Activated B cell treated with CpG ODN at 0.5 μM for 24 hours (primary cell): Measurements from ENCODE around the gene BEND3. TPM values are rescaled to one million over a fixed set of nuclear protein-coding genes. Genes with fewer than 3 reads are reported as not detected.
"Not testable (repeated sequence)": the region's sequence is repeated elsewhere in the genome, so short reads cannot be mapped to it uniquely, and the experiment has no call there.

Source experiments
- ATAC-seq: fragments of 200-7000 bp; cut with Tn5 transposase; one replicate; pipeline ENCODE4 v1.10.0; 2021; ENCODE audit warnings: low read depth, mild to moderate bottlenecking, moderate library complexity
- CTCF ChIA-PET: fragments of 350-600 bp; sonication (Branson Sonifier 250); formaldehyde crosslinking; loops from one replicate; lab custom pipeline; 2021; ENCODE audit warnings: antibody characterized with exemption; lab: Charles Lee
- POLR2A ChIA-PET: fragments of 350-600 bp; sonication (Branson Sonifier 250); formaldehyde crosslinking; loops from one replicate; lab custom pipeline; 2021; ENCODE audit warnings: antibody characterized with exemption; lab: Charles Lee
- DNase-seq: peaks from one replicate; pipeline ENCODE4 v3.0.0; 2022
- H3K27ac Mint-ChIP-seq: one replicate; pipeline ENCODE4 v1.8.0; 2020; ENCODE audit warnings: mixed read lengths
- H3K27me3 Mint-ChIP-seq: one replicate; pipeline ENCODE4 v1.8.0; 2021; ENCODE audit warnings: mixed read lengths
- H3K36me3 Mint-ChIP-seq: one replicate; pipeline ENCODE4 v1.8.0; 2021; ENCODE audit warnings: low read depth, mixed read lengths
- H3K4me1 Mint-ChIP-seq: one replicate; pipeline ENCODE4 v1.8.0; 2021; ENCODE audit warnings: mixed read lengths
- H3K4me3 Mint-ChIP-seq: one replicate; pipeline ENCODE4 v1.8.0; 2020; ENCODE audit warnings: mild to moderate bottlenecking, mixed read lengths
- H3K9me3 Mint-ChIP-seq: one replicate; pipeline ENCODE4 v1.8.0; 2020; ENCODE audit warnings: mixed read lengths
- intact Hi-C: fragments of 100-400 bp; cut with micrococcal nuclease; formaldehyde crosslinking; loops from one replicate; pipeline ENCODE4 v1.15.1; 2024
- total RNA-seq: library from RNA; stranded (reverse); gene quantifications from 2 replicates; pipeline ENCODE4 v1.2.3, GENCODE V29; 2022
- TF ChIP-seq, protein P1 (sequence below): fragments of 200-600 bp; IDR thresholded peaks from one replicate; pipeline ENCODE4 v1.8.0; 2022; ENCODE audit warnings: antibody characterized with exemption, mild to moderate bottlenecking

Gene BEND3
- total RNA-seq, 1 donor from 2014 or later: 3.7 TPM

GRCh38 chr6:107154131-107154800 lies 39.0 kb upstream of the BEND3 start:
- intact Hi-C loops: no loop called here
- peaks cover 15% of the 10 kb centered on the region for H3K36me3 Mint-ChIP-seq
- ATAC-seq (no peak), DNase-seq (no peak)
- H3K4me1 Mint-ChIP-seq: peaks cover 1% of the 10 kb centered on the region
- H3K9me3 Mint-ChIP-seq: no peaks in the 10 kb centered on the region
- TF ChIP-seq, protein P1, sequence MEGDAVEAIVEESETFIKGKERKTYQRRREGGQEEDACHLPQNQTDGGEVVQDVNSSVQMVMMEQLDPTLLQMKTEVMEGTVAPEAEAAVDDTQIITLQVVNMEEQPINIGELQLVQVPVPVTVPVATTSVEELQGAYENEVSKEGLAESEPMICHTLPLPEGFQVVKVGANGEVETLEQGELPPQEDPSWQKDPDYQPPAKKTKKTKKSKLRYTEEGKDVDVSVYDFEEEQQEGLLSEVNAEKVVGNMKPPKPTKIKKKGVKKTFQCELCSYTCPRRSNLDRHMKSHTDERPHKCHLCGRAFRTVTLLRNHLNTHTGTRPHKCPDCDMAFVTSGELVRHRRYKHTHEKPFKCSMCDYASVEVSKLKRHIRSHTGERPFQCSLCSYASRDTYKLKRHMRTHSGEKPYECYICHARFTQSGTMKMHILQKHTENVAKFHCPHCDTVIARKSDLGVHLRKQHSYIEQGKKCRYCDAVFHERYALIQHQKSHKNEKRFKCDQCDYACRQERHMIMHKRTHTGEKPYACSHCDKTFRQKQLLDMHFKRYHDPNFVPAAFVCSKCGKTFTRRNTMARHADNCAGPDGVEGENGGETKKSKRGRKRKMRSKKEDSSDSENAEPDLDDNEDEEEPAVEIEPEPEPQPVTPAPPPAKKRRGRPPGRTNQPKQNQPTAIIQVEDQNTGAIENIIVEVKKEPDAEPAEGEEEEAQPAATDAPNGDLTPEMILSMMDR: no peak
- POLR2A ChIA-PET: no interaction called here
- H3K27me3 Mint-ChIP-seq: no peaks in the 10 kb centered on the region
- H3K4me3 Mint-ChIP-seq: no peak overlapping the region
- CTCF ChIA-PET: no interaction called here
- H3K27ac Mint-ChIP-seq: no peak overlapping the region

- CTCF ChIA-PET: no interaction called here
- ATAC-seq: no peak
- Mint-ChIP-seq H3K9me3 (no peaks in the 10 kb centered on the region), H3K27me3 (no peaks in the 10 kb centered on the region), H3K4me1 (peaks cover 1% of the 10 kb centered on the region), H3K36me3 (peaks cover 15% of the 10 kb centered on the region), H3K4me3 (no peak overlapping the region), H3K27ac (no peak overlapping the region)
- intact Hi-C loops: no loop called here
- POLR2A ChIA-PET: interaction anchor here (0.8 kb wide), 1 partner anchor 306 kb away, joined by 3 read pairs; the partner anchor contains the start of gene PDSS2
- TF ChIP-seq, protein P1: no peak
- no peak for DNase-seq
Observed at GRCh38 chr6:107152638-107153430, 37.5 kb upstream of the BEND3 start.

DNA sequence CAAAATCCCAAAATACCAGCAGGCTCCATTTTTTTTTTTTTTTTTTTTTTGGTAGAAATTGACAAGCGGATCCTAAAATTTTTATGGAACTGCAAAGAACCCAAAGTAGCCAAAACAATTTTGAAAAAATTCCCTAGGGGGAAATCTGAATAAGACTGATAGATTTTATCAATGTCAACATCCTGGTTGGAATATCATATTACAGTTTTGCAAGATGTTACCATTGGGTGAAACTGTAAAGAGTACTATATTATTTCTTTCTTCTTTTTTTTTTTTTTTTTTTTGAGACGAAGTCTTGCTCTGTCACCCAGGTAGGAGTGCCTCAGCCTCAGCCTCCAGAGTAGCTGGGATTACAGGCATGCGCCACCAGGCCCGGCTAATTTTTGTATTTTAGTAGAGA lies 29.4 kb upstream of the BEND3 start:
- Mint-ChIP-seq H3K4me3 (no peak overlapping the region), H3K9me3 (no peaks in the 10 kb centered on the region), H3K36me3 (no peaks in the 10 kb centered on the region), H3K27ac (no peak overlapping the region), H3K27me3 (no peaks in the 10 kb centered on the region), H3K4me1 (no peaks in the 10 kb centered on the region)
- intact Hi-C loops: no loop called here
- ATAC-seq: no peak
- ChIA-PET CTCF (no interaction called here), POLR2A (no interaction called here)
- DNase-seq: no peak
- TF ChIP-seq, protein P1: no peak

DNA sequence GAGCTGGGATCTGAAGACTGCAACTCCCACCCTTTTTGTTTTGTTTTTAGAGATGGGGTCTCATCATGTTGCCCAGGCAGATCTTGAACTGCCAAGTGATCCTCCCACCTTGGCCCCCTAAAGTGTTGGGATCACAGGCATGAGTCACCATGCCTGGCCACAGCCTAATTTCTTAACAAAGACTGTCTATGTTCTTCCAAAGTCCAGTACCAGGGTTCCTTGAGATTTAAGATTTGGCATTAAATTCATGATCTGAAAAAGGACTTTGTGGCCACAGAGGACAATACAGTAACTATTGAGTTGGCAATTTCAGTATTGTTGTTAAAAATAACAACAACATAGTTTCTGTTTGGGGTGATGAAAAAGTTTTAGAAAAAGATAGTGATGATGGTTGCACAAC lies 28.7 kb upstream of the BEND3 start:
- POLR2A ChIA-PET: no interaction called here
- Mint-ChIP-seq H3K9me3 (no peaks in the 10 kb centered on the region), H3K36me3 (no peaks in the 10 kb centered on the region), H3K27me3 (no peaks in the 10 kb centered on the region), H3K4me1 (no peaks in the 10 kb centered on the region), H3K4me3 (no peak overlapping the region), H3K27ac (no peak overlapping the region)
- intact Hi-C loops: no loop called here
- TF ChIP-seq, protein P1: no peak
- CTCF ChIA-PET: no interaction called here
- ATAC-seq (no peak), DNase-seq (no peak)

GRCh38 chr6:107140581-107140980 lies 25.3 kb upstream of the BEND3 start:
- intact Hi-C loops: no loop called here

DNA sequence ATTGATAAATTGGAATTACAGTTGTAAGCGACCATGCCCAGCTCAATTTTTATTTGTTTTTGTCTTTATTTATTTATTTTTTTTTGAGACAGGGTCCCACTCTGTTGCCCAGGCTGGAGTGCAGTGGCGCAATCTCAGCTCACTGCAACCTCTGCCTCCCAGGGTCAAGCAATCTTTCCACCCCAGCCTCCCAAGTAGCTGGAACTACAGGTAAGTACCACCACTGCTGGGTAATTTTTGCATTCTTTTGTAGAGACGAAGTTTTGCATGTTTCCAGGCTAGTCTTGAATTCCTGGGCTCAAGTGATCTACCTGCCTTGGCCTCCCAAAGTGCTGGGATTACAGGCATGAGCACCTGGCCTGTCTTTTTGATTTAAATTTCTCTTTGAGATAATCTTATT lies 21.0 kb upstream of the BEND3 start:
- ATAC-seq, intact Hi-C loops, H3K9me3 Mint-ChIP-seq, H3K4me1 Mint-ChIP-seq, DNase-seq, CTCF ChIA-PET, H3K27me3 Mint-ChIP-seq, H3K4me3 Mint-ChIP-seq, H3K36me3 Mint-ChIP-seq, H3K27ac Mint-ChIP-seq: not testable (repeated sequence)
- POLR2A ChIA-PET: interaction anchor here (1.3 kb wide), 1 partner anchor 11 kb away, joined by 7 read pairs; no protein-coding TSS in a partner anchor

More at GRCh38 chr6:107140581-107140980, 25.3 kb upstream of the BEND3 start:
- ChIA-PET CTCF (no interaction called here), POLR2A (no interaction called here)
- Mint-ChIP-seq H3K4me1 (no peaks in the 10 kb centered on the region), H3K36me3 (no peaks in the 10 kb centered on the region), H3K27ac (no peak overlapping the region), H3K4me3 (no peak overlapping the region), H3K9me3 (no peaks in the 10 kb centered on the region), H3K27me3 (no peaks in the 10 kb centered on the region)
- ATAC-seq (no peak), DNase-seq (no peak)
- TF ChIP-seq, protein P1: no peak

DNA sequence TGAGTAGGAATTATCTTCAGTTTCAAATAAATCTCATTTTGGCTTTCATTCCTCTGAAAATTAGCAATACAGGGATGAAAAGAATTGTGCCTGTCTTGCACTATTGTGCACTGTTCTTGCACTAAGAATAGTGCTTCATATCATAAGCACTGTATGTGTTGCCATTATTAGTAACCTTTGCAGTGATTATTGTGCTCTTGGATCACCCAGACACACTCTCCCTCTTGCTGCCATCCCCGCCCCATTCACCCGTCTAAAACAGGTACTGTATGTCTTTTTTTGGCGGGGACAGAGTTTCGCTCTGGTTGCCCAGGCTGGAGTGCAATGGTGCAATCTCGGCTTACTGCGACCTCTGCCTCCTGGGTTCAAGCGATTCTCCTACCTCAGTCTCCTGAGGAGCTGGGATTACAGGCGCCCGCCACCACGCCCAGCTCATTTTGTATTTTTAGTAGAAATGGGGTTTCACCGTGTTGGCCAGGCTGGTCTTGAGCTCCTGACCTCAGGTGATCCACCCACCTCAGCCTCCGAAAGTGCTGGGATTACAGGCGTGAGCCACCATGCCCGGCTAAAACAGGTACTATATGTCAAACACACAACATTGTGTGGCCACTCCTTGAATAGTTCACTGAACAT lies 19.8 kb upstream of the BEND3 start:
- H3K4me1 Mint-ChIP-seq, POLR2A ChIA-PET, intact Hi-C loops: not testable (repeated sequence)

More for the DNA sequence above, 19.8 kb upstream of the BEND3 start:
- ATAC-seq, DNase-seq, H3K27me3 Mint-ChIP-seq, H3K9me3 Mint-ChIP-seq, H3K27ac Mint-ChIP-seq, H3K36me3 Mint-ChIP-seq, H3K4me3 Mint-ChIP-seq: not testable (repeated sequence)
- CTCF ChIA-PET: interaction anchor here (0.7 kb wide), 1 partner anchor 555 kb away, joined by 4 read pairs; no protein-coding TSS in a partner anchor
